Femur (tissue), 1 donor: ENCODE results near the gene USP53.
"Not testable (repeated sequence)": the region's sequence is repeated elsewhere in the genome, so short reads cannot be mapped to it uniquely, and the experiment has no call there.

Source experiments
- DNase-seq: peaks from one replicate; pipeline ENCODE4 v3.0.0-alpha.2; 2017

The USP53 gene

DNA sequence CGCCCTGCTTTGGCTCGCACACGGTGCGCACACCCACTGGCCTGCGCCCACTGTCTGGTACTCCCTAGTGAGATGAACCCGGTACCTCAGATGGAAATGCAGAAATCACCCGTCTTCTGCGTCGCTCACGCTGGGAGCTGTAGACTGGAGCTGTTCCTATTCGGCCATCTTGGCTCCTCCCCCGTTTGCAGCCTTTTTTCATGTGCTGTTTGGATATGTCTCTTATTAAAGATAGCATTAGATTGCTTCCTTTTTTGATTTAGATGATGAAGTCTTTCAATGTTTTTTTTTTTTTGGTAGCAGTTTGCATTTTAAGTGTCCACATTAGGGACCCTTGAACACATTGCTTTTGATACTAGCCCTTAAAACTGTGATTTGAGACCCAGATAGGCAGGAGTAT is 67.4 kb downstream of the USP53 start:
- not testable (repeated sequence) for DNase-seq

DNA sequence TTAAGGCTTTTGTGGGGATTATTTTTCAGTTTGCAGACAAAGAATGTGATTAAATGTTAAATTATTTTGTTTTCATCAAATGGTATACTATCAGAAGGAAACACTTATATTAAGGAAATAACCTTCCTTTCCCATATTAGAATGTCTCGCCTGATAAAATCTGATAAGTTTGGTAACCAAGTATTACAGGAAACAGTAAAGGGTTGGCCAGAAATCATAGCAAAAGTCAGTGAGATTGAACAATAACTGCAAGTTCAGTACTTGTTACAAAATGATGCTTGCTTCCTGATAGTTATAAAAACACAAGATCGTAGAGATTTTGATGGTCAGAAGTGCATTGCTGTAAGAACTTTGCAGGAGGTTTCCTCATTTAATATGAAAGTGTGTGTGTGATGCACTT is 68.9 kb downstream of the USP53 start:
- no peak for DNase-seq

DNA sequence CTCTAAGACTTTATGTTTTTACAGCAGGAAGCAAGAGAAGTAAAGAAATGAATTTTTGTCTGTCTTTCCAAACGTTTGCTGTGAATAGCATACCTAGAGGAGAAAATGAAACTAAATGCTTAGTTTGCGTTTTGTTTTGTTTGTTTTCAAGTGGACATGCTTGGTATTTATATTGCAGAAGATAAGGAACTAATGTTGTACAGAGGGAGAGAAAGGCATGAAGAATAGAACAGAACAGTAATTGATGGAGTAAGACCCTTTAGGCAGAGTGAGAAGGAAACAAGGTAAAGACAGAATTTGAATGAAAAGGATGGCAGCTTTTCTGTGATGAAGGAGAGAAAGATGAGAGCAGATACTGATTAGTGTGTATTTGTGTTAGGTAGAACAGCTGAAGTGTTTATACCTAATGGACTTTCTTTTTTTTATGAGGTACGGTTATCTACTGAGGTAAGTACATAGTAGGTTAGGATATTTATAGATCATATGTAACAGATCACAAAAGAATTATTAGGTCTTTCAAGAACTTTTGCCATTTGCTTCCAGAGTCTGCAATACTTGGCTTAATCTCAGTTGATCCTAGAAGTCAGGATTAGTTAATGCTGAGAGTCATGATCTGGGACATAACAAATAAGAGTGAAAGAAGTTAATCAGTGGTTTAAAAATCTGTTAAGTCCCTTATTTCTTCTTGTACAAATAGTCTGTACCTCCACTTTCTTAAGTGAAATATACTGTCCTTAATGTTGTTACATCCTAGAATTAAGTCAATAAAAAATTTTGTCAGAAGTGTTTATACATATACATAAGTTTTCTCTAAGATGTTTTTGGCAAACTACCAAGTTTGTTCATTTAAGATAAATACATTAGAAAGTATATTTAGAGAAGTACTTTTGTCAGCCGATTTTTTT is 72.6 kb downstream of the USP53 start:
- no peak for DNase-seq

- peak; percentile 28 for DNase-seq
Measured at GRCh38 chr4:119286377-119287002, 74.0 kb downstream of the USP53 start.

GRCh38 chr4:119289313-119289712 is 76.8 kb downstream of the USP53 start:
- DNase-seq = no peak

- DNase-seq = no peak
Measured at GRCh38 chr4:119290598-119290997, 78.1 kb downstream of the USP53 start.

GRCh38 chr4:119296356-119296755 is 83.8 kb downstream of the USP53 start:
- no peak for DNase-seq

GRCh38 chr4:119297795-119298194 is 85.3 kb downstream of the USP53 start:
- no peak for DNase-seq

- no peak for DNase-seq
Measured at GRCh38 chr4:119299260-119299671, 86.8 kb downstream of the USP53 start.

GRCh38 chr4:119299741-119300100 is 87.2 kb downstream of the USP53 start:
- DNase-seq = no peak

- DNase-seq = peak; percentile 94
Measured at GRCh38 chr4:119300101-119300978, 87.8 kb downstream of the USP53 start.

DNA sequence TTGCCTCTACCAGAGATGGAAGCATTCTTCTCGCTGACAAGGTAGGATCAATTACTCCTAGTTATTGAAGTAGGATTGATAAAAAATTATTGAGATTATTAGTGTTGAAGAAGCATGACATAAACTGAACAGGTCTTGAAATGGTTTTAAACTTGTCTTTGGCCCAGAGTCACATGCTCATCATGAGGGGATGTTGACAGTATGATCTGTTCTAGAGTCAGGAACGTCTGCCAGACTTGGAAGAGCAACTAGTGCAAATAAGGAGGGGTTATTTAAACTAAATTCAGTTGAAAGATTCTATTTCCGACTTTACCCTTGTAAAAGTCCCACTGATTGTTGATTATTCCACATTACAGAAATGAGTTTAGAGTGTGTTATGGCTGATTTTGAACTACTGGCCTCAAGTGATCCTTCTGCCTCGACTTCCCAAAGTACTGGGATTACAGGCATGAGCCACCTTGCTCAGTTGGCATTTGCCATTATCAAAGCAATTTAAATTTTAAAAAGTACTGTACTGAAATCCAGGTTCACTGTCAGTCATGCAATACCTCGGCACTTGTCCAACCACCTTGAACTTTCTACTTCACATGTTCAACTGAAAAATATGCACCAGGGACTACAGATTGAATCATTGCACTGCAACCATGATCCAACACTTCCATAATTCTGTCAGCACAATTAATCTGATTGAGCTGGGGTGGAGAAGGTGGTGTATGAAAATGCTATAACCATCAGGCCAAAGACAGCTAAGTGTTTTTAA is 89.7 kb downstream of the USP53 start:
- DNase-seq = no peak

- DNase-seq = no peak
Measured at GRCh38 chr4:119303587-119304305, 91.2 kb downstream of the USP53 start.

DNA sequence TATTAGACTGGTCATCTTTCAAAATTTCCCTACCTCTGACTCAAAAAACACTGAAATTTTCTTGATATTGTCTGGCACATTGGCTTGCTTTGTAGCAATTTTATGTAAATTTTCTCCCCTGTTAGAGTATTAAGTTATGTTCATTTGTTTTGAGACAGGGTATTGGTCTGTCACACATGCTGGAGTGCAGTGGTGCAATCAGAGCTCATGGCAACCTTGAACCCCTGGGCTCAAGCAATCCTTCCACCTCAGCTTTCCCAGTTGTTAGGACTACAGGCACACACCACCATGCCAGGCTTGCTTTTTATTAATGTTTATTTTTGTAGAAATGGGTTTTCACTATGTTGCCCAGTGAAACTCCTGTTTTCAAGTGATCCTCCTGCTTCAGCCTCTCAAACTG is 91.9 kb downstream of the USP53 start:
- DNase-seq = no peak

DNA sequence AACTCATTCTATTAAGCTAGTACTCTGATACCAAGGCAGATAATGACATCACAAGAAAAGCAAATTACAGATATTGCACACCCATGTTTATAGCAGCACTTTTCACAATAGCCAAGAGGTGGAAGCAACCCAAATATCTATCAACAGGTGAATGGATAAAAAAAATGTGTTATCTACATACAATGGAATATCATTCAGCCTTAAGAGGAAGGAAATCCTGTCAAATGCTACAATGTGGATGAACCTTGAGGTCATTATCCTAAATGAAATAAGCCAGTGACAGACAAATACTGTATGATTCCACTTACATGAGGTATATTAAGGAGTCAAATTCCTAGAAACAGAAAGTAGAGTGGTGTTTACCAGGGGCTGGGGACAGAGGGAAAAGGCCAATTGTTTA is 95.1 kb downstream of the USP53 start:
- no peak for DNase-seq

DNA sequence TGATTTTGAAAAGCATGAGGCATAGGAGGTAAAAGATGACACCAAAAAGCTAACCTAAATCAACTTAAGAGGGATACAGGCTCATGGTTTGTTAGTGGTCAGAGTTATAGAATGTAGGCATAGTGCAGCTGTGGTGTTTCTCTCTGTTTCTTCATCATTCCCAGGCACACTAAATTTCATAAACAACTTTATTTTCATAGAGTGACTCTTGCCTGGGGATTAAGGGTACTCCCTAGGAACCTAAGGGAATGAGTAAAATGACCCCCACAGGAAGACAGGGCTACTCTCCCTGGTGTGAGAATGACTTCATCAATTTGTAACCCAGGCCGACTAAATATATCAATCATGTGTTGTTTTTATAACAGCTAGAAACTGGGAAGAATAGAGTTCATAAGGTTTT is 98.3 kb downstream of the USP53 start:
- DNase-seq = no peak

GRCh38 chr4:119313237-119313636 is 100.7 kb downstream of the USP53 start:
- no peak for DNase-seq

GRCh38 chr4:119314356-119314755 is 101.8 kb downstream of the USP53 start:
- DNase-seq = peak; percentile 21

DNA sequence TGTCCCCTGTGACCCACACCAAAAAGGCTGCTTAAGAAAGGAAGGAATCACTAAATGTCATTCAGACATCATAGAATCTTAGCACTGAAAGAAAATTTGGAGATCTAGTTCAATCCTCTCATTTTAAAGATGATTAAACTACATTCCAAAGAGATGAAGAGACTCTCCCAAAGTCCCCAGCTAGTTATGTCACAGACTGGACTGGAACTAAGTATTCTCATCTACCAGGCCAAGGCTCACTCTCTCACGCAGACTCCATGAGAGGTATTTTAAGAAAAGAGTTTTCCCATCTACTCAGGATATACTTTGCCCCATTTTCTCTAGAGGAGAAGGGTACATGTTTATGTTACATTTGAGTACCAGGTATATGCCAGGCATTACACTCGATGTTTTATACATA is 102.5 kb downstream of the USP53 start:
- DNase-seq = no peak

DNA sequence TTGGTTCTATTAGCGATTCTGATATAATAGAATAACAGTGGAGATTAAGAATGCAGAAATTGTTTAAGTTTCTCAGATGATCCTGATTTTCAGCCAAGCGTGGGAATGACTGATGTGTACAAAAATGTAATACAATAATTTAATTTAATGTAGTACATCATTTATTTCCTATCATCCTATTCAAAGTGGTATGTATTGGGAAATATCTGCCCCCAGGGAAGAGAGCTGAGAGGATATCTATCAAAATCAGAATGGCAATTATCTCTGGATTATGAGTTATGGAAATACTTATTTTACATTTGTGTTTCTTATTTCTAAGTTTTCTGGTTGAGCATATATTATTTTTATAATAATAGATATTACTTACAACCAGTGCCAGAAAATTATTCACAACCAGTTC is 105.5 kb downstream of the USP53 start:
- DNase-seq = no peak

- no peak for DNase-seq
Measured at GRCh38 chr4:119321921-119322687, 109.6 kb downstream of the USP53 start, which contains the start of gene FABP2. Gene FABP2 (minus strand): TSS chr4:119322138. CDS start chr4:119322102, 36 bp downstream.
